Mesenchymal stem cell (in vitro differentiated cells and primary cell): Measurements from ENCODE around the gene VPS39.

Experiments
- DNase-seq: peaks from one replicate; pipeline ENCODE4 v3.0.0-alpha.2; 2013
- H2AFZ ChIP-seq: one replicate; pipeline ENCODE4 v1.6.1; 2013; ENCODE audit warnings: low read depth, mild to moderate bottlenecking, control low read depth, inconsistent platforms, low read length, moderate library complexity
- H2AK5ac ChIP-seq: 2 replicates; pipeline ENCODE4 v1.6.1; 2013; ENCODE audit warnings: low read length, moderate library complexity, mild to moderate bottlenecking, inconsistent platforms; ENCODE audit not compliant: severe bottlenecking
- H2BK120ac ChIP-seq: one replicate; pipeline ENCODE4 v1.6.1; 2013; ENCODE audit warnings: low read depth, mild to moderate bottlenecking, inconsistent platforms, low read length, moderate library complexity
- H2BK12ac ChIP-seq, 2 experiments: one replicate each; pipeline ENCODE4 v1.6.1; 2013; ENCODE audit warnings: inconsistent platforms in 2 of 2, low read length in 2 of 2, mild to moderate bottlenecking in 2 of 2, moderate library complexity in 2 of 2, control low read depth in 1 of 2
- H2BK15ac ChIP-seq: one replicate; pipeline ENCODE4 v1.6.1; 2013; ENCODE audit warnings: mild to moderate bottlenecking, low read depth, inconsistent platforms; ENCODE audit not compliant: poor library complexity, severe bottlenecking
- H2BK5ac ChIP-seq: 2 replicates; pipeline ENCODE4 v1.6.1; 2013; ENCODE audit warnings: low read depth, mild to moderate bottlenecking, low read length, control low read depth, inconsistent platforms; ENCODE audit not compliant: poor library complexity, severe bottlenecking
- H3K14ac ChIP-seq, 2 experiments: one replicate each; pipeline ENCODE4 v1.6.1; 2013; ENCODE audit warnings: inconsistent platforms in 2 of 2, low read length in 2 of 2, control low read depth in 1 of 2, mild to moderate bottlenecking in 1 of 2, moderate library complexity in 1 of 2
- H3K18ac ChIP-seq, 2 experiments: one replicate each; pipeline ENCODE4 v1.6.1; 2013; ENCODE audit warnings: inconsistent platforms in 2 of 2, low read length in 2 of 2, control low read depth in 1 of 2, low read depth in 1 of 2, mild to moderate bottlenecking in 1 of 2
- H3K23ac ChIP-seq, 2 experiments: one replicate each; pipeline ENCODE4 v1.6.1; 2013; ENCODE audit warnings: inconsistent platforms in 2 of 2, low read length in 2 of 2, mild to moderate bottlenecking in 2 of 2, moderate library complexity in 2 of 2, control low read depth in 1 of 2
- H3K27ac ChIP-seq: 2 replicates; pipeline ENCODE4 v1.5.1; 2013; ENCODE audit warnings: mild to moderate bottlenecking, moderate library complexity, low read length, control low read depth, inconsistent platforms; ENCODE audit not compliant: poor library complexity, severe bottlenecking
- H3K27me3 ChIP-seq, 2 experiments: 2 replicates each; pipeline versions ENCODE4 v1.6.1 to v1.7.0; 2013; ENCODE audit warnings: low read length in 2 of 2, mild to moderate bottlenecking in 2 of 2, moderate library complexity in 2 of 2, control low read depth in 1 of 2, inconsistent platforms in 1 of 2; ENCODE audit not compliant: control insufficient read depth in 1 of 2, insufficient read depth in 1 of 2
- H3K36me3 ChIP-seq, 2 experiments: 2 replicates each; pipeline versions ENCODE4 v1.6.1 to v1.7.0; 2013; ENCODE audit warnings: low read length in 2 of 2, control low read depth in 1 of 2, inconsistent platforms in 1 of 2, low read depth in 1 of 2, mild to moderate bottlenecking in 1 of 2; ENCODE audit not compliant: insufficient read depth in 2 of 2, control insufficient read depth in 1 of 2
- H3K4ac ChIP-seq, 2 experiments: one replicate each; pipeline ENCODE4 v1.6.1; 2013; ENCODE audit warnings: inconsistent platforms in 2 of 2, low read length in 2 of 2, mild to moderate bottlenecking in 2 of 2, moderate library complexity in 2 of 2, control low read depth in 1 of 2, low read depth in 1 of 2
- H3K4me1 ChIP-seq: 2 replicates; pipeline ENCODE4 v1.6.1; 2013; ENCODE audit warnings: low read depth, low read length, control low read depth; ENCODE audit not compliant: control insufficient read depth, insufficient read depth
- H3K4me2 ChIP-seq: 2 replicates; pipeline ENCODE4 v1.6.1; 2013; ENCODE audit warnings: low read length, mild to moderate bottlenecking, inconsistent platforms; ENCODE audit not compliant: poor library complexity, severe bottlenecking
- H3K4me3 ChIP-seq, 2 experiments: 2 replicates each; pipeline versions ENCODE4 v1.5.1 to v1.7.0; 2013; ENCODE audit warnings: low read length in 2 of 2, mild to moderate bottlenecking in 2 of 2, control low read depth in 1 of 2, low read depth in 1 of 2; ENCODE audit not compliant: insufficient read depth in 1 of 2
- H3K79me1 ChIP-seq: replicated peaks from 2 replicates; pipeline ENCODE4 v1.6.1; 2013; ENCODE audit warnings: mild to moderate bottlenecking, control low read depth, low read length, inconsistent platforms; ENCODE audit not compliant: poor library complexity, severe bottlenecking
- H3K9ac ChIP-seq: 2 replicates; pipeline ENCODE4 v1.7.0; 2013; ENCODE audit warnings: mild to moderate bottlenecking, low read length, moderate library complexity
- H3K9me3 ChIP-seq: 2 replicates; pipeline ENCODE4 v1.7.0; 2013; ENCODE audit warnings: mild to moderate bottlenecking, low read length; ENCODE audit not compliant: control insufficient read depth
- H4K8ac ChIP-seq: one replicate; pipeline ENCODE4 v1.6.1; 2013; ENCODE audit warnings: inconsistent platforms, mild to moderate bottlenecking, low read length, moderate library complexity
- H4K91ac ChIP-seq: one replicate; pipeline ENCODE4 v1.6.1; 2013; ENCODE audit warnings: mild to moderate bottlenecking, low read length, inconsistent platforms
- WGBS: methylation state at CpG from one replicate; pipeline ENCODE4 v1.1.7; 2013; ENCODE audit warnings: mixed read lengths; 5-methylcytosine and 5-hydroxymethylcytosine counted together

Gene VPS39

DNA sequence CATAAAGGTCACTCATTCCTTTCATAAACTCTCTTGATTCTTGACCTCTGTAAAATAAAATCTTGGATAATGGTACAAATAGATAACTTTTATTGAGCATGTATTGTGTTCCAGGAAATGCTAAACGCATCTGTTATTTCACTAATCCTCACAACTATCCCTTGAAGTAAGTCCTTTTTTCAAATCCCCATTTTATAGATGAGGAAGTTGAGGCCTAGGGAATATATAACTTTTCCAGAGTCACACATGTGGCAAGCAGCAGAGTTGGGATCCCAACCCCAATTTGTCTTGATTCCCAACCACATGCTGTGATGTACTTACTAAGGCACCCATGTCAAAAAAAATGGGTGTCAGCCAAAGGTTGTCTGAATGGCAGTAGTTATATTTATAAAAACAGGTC, 6.3 kb downstream of the VPS39 start:
- H3K9ac ChIP-seq, result no peak overlapping the region
- H2BK12ac ChIP-seq, result no peak overlapping the region
- H3K4ac ChIP-seq, result no peak overlapping the region
- H3K14ac ChIP-seq, result no peak overlapping the region
- no peak for DNase-seq
- H4K8ac ChIP-seq, result no peak overlapping the region
- no peaks in the 10 kb centered on the region for H3K4me1 ChIP-seq
- no peak overlapping the region for H3K4me3 ChIP-seq
- WGBS, result no CpG with 5 or more reads among the region's 1 CpG
- no peak overlapping the region for H2BK15ac ChIP-seq
- no peaks in the 10 kb centered on the region for H3K27me3 ChIP-seq
- H3K23ac ChIP-seq, result no peak overlapping the region
- H3K18ac ChIP-seq, result no peak overlapping the region
- H3K27ac ChIP-seq, result no peak overlapping the region
- no peak overlapping the region for H2AFZ ChIP-seq
- H3K79me1 ChIP-seq, result peaks cover 27% of the 10 kb centered on the region
- H3K9me3 ChIP-seq, result no peaks in the 10 kb centered on the region
- H2AK5ac ChIP-seq, result no peak overlapping the region
- H4K91ac ChIP-seq, result no peak overlapping the region
- no peak overlapping the region for H2BK5ac ChIP-seq
- peaks cover 10 to 48% of the 10 kb centered on the region in 2 experiments for H3K36me3 ChIP-seq
- H3K4me2 ChIP-seq, result no peak overlapping the region
- no peak overlapping the region for H2BK120ac ChIP-seq

DNA sequence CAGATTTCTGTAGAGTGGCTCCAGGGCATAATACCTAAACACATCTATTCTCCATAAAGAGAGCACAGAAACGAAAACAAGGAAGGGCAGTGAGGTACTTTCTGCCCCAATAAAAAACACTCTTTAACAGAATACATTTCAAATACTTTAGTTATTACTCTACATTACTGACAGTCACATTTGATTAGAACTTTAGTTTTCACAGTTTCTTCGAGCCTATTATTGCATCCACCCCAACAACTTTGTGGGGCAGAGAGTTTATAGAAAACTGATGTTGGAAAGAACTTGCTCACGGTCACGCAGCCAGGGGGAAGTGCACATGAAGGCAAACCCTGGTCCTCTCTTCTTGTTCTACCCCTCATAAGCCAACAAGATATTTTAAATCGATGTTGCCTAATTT, 9.0 kb downstream of the VPS39 start:
- peaks cover 2% of the 10 kb centered on the region for H3K4me1 ChIP-seq
- H3K4ac ChIP-seq, result no peak overlapping the region
- no peak overlapping the region for H2AK5ac ChIP-seq
- H3K14ac ChIP-seq, result no peak overlapping the region
- no peak overlapping the region for H3K18ac ChIP-seq
- peaks cover 10 to 48% of the 10 kb centered on the region in 2 experiments for H3K36me3 ChIP-seq
- H3K4me3 ChIP-seq, result no peak overlapping the region
- no peak overlapping the region for H2BK5ac ChIP-seq
- no peak overlapping the region for H3K9ac ChIP-seq
- H2BK12ac ChIP-seq, result no peak overlapping the region
- H3K27ac ChIP-seq, result no peak overlapping the region
- no peak overlapping the region for H4K91ac ChIP-seq
- no peaks in the 10 kb centered on the region for H3K9me3 ChIP-seq
- H2BK15ac ChIP-seq, result no peak overlapping the region
- no peak overlapping the region for H3K4me2 ChIP-seq
- WGBS, result 94% methylated on average over 3 of the region's 5 CpGs
- H3K27me3 ChIP-seq, result no peaks in the 10 kb centered on the region
- no peak overlapping the region for H2AFZ ChIP-seq
- peaks cover 27% of the 10 kb centered on the region for H3K79me1 ChIP-seq
- DNase-seq, result no peak
- no peak overlapping the region for H3K23ac ChIP-seq
- no peak overlapping the region for H4K8ac ChIP-seq
- no peak overlapping the region for H2BK120ac ChIP-seq

DNA sequence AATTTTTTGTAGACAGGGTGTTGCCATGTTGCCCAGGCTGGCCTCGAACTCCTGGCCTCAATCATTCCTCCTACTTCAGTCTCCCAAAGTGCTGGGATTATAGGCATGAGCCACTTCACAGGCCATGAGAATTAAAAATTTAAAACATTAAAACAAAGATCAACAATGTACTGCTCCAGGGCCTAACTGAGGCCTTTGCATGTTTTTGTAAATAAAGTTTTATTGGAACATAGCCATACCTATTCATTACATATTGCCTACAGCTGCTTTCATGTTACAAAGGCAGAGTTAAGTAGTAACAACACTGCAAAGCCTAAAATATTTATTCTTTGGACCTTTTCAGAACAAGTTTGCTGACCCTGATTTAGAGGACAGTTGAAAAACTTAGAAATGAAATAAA, 9.6 kb downstream of the VPS39 start:
- WGBS, result 94% methylated on average over 1 of the region's 1 CpG

DNA sequence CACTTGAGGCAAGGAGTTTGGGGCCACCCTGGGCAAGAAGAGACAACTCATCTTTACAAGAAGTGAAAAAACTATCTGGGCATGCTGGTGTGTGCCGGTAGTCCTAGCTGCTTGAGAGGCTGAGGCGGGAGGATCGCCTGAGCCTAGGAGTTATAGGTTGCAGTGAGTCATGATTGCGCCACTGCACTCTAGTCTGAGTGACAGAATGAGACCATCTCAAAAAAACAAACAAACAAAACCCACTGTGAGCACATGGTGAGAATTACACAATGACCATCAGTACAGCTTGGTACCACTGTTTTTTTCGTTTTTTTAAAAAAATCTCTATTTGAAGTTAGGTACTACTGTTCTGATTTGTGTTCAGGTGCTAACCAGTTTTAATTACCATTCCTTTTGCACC, 13.6 kb downstream of the VPS39 start:
- no peak overlapping the region for H3K4me3 ChIP-seq
- H3K4me2 ChIP-seq, result no peak overlapping the region
- no peak overlapping the region for H3K18ac ChIP-seq
- no peak overlapping the region for H3K9ac ChIP-seq
- H3K27ac ChIP-seq, result no peak overlapping the region
- no peak overlapping the region for H3K4ac ChIP-seq
- H3K36me3 ChIP-seq, result peaks cover 10 to 63% of the 10 kb centered on the region in 2 experiments
- 36% methylated on average over 3 of the region's 5 CpGs for WGBS
- peaks cover 19% of the 10 kb centered on the region for H3K79me1 ChIP-seq
- H2BK15ac ChIP-seq, result no peak overlapping the region
- H3K4me1 ChIP-seq, result peaks cover 2% of the 10 kb centered on the region
- no peak overlapping the region for H3K14ac ChIP-seq
- H2BK120ac ChIP-seq, result no peak overlapping the region
- no peaks in the 10 kb centered on the region for H3K9me3 ChIP-seq
- no peak overlapping the region for H4K8ac ChIP-seq
- H2AFZ ChIP-seq, result no peak overlapping the region
- no peak overlapping the region for H2BK12ac ChIP-seq
- H3K27me3 ChIP-seq, result no peaks in the 10 kb centered on the region
- no peak overlapping the region for H4K91ac ChIP-seq
- H2AK5ac ChIP-seq, result no peak overlapping the region
- H3K23ac ChIP-seq, result no peak overlapping the region
- DNase-seq, result peak; percentile 85
- H2BK5ac ChIP-seq, result no peak overlapping the region

More for the DNA sequence above, 9.6 kb downstream of the VPS39 start:
- Histone ChIP-seq H3K4me1 (peaks cover 2% of the 10 kb centered on the region), H3K23ac (no peak overlapping the region), H3K4ac (no peak overlapping the region), H3K18ac (no peak overlapping the region), H3K9ac (no peak overlapping the region), H2BK15ac (no peak overlapping the region), H3K9me3 (no peaks in the 10 kb centered on the region), H3K4me2 (no peak overlapping the region), H2BK120ac (no peak overlapping the region), H2AFZ (no peak overlapping the region), H2BK12ac (no peak overlapping the region), H2BK5ac (no peak overlapping the region), H2AK5ac (no peak overlapping the region), H3K27me3 (no peaks in the 10 kb centered on the region), H4K8ac (no peak overlapping the region), H3K36me3 (peaks cover 6 to 48% of the 10 kb centered on the region in 2 experiments), H3K27ac (no peak overlapping the region), H3K79me1 (peaks cover 22% of the 10 kb centered on the region), H3K14ac (no peak overlapping the region), H4K91ac (no peak overlapping the region), H3K4me3 (no peak overlapping the region)
- no peak for DNase-seq
